ENCODE measurements around the gene OSBPL5.

- TF ChIP-seq, protein P1, sequence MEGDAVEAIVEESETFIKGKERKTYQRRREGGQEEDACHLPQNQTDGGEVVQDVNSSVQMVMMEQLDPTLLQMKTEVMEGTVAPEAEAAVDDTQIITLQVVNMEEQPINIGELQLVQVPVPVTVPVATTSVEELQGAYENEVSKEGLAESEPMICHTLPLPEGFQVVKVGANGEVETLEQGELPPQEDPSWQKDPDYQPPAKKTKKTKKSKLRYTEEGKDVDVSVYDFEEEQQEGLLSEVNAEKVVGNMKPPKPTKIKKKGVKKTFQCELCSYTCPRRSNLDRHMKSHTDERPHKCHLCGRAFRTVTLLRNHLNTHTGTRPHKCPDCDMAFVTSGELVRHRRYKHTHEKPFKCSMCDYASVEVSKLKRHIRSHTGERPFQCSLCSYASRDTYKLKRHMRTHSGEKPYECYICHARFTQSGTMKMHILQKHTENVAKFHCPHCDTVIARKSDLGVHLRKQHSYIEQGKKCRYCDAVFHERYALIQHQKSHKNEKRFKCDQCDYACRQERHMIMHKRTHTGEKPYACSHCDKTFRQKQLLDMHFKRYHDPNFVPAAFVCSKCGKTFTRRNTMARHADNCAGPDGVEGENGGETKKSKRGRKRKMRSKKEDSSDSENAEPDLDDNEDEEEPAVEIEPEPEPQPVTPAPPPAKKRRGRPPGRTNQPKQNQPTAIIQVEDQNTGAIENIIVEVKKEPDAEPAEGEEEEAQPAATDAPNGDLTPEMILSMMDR (conservative IDR thresholded peaks at IDR 0.05; ENCODE audit: low read depth, low read length), result no peak
- TF ChIP-seq EZH2 (IDR thresholded peaks at IDR 0.05; ENCODE audit: borderline replicate concordance, low read depth, low read length, poor library complexity, severe bottlenecking), result no peak
Measured at GRCh38 chr11:3132831-3133260, 32.3 kb downstream of the OSBPL5 start.
